GM19043 (cell line): ENCODE data around the gene KISS1R.

Experiments
- ATAC-seq: cut with Tn5 transposase; IDR thresholded peaks from one replicate; pipeline ENCODE4 v1.9.1; 2021; ENCODE audit warnings: low read depth; ENCODE audit not compliant: unreplicated experiment

KISS1R gene

GRCh38 chr19:966485-967088, 49.5 kb downstream of the KISS1R start:
- no peak for ATAC-seq
